ENCODE data around the gene TTC1.
"Not testable (repeated sequence)": the region's sequence is repeated elsewhere in the genome, so short reads cannot be mapped to it uniquely, and the experiment has no call there.

TTC1 gene

DNA sequence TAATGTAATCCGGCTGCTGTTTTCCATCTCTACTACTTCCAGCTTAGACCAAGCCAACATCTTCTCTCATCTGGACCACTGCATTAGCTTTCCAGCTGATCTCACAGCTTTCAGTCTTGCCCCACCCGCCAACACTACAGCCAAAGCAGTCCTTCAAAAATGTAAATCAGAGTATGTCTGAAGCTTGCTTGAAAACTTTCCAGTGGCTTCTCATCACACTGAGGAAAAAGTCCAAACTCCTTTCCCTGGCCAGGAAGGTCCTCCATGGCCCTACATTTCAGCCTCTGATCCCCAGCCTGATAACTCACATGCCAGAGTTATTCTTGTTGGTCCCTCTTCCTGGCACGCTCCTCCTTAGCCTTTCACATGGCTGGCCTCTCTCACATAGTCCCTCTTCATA lies 38.5 kb downstream of the TTC1 start:
- peaks cover 62% of the 10 kb centered on the region for H3K36me3 Mint-ChIP-seq
- no peak for ATAC-seq
- H3K4me1 Mint-ChIP-seq: no peaks in the 10 kb centered on the region
- no peaks in the 10 kb centered on the region for H3K27me3 Mint-ChIP-seq
- no peaks in the 10 kb centered on the region for H3K9me3 Mint-ChIP-seq
- H3K27ac Mint-ChIP-seq: no peak overlapping the region
- H3K4me3 Mint-ChIP-seq: no peak overlapping the region

DNA sequence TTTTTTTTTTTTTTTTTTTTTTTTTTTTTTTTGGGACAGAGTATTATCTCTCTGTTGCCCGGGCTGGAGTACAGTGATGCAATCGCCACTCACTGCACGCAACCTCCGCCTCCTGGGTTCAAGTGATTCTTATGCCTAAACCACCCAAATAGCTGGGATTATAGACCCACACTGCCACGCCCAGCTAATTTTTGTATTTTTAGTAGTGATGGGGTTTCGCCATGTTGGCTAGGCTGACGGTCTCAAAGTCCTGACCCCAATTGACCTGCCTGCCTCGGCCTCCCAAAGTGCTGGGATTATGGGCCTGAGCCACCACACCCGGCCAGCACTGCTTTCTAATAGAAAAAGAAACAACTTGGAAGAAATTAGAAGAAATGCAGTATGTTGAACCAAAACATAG lies 39.2 kb downstream of the TTC1 start:
- ATAC-seq: no peak
- Mint-ChIP-seq H3K36me3 (peaks cover 63% of the 10 kb centered on the region), H3K4me3 (no peak overlapping the region)

DNA sequence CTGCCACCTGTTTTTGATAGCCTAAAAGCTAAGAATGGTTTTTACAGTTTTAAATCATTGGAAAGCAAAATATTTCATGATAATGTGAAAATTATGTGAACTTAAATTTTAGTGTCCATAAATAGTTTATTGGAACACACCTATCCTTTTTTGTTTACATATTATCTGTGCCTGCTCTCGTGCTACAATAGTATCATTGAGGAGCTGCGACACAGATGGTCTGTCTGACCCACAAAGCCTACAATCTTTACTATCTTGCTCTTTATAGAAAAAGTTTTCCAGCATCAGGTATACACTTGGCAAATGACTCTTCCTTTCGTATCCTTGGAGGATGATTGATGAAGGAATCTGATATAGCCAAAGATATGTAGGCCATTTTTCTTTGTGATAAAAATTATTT lies 40.2 kb downstream of the TTC1 start:
- H3K36me3 Mint-ChIP-seq: peaks cover 71% of the 10 kb centered on the region

More for the DNA sequence above, 39.2 kb downstream of the TTC1 start:
- Mint-ChIP-seq H3K27ac (no peak overlapping the region), H3K4me1 (no peaks in the 10 kb centered on the region), H3K9me3 (no peaks in the 10 kb centered on the region), H3K27me3 (no peaks in the 10 kb centered on the region)

GRCh38 chr5:160054047-160054446 lies 45.1 kb downstream of the TTC1 start:
- no peaks in the 10 kb centered on the region for H3K4me1 Mint-ChIP-seq
- no peak for ATAC-seq
- no peak overlapping the region for H3K27ac Mint-ChIP-seq
- H3K4me3 Mint-ChIP-seq: no peak overlapping the region
- H3K36me3 Mint-ChIP-seq: peaks cover 86% of the 10 kb centered on the region
- H3K9me3 Mint-ChIP-seq: no peaks in the 10 kb centered on the region
- no peaks in the 10 kb centered on the region for H3K27me3 Mint-ChIP-seq

More for the DNA sequence above, 40.2 kb downstream of the TTC1 start:
- Mint-ChIP-seq H3K4me3 (no peak overlapping the region), H3K9me3 (no peaks in the 10 kb centered on the region), H3K4me1 (no peaks in the 10 kb centered on the region), H3K27ac (no peak overlapping the region), H3K27me3 (no peaks in the 10 kb centered on the region)
- ATAC-seq: no peak

DNA sequence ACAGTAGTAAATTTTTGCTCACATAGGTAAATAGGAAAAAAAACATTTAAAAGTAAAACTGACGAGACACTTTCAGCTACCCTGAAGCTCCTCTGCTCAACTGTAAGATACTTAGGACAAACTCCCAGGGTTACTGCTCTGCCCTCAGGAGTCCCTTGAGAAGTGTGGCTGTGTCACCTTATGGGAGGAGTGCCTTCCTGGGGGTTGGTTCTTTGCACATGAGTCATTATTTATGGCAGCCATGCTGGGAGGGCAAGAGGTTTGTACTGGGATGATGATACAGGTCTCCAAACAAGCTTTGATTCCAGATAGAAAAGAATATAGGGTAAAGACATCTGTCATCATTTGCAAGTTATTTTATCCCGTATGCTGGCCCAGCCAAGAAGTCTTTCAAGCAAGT lies 45.9 kb downstream of the TTC1 start:
- H3K36me3 Mint-ChIP-seq: peaks cover 86% of the 10 kb centered on the region
- no peaks in the 10 kb centered on the region for H3K9me3 Mint-ChIP-seq
- no peaks in the 10 kb centered on the region for H3K27me3 Mint-ChIP-seq
- no peak overlapping the region for H3K27ac Mint-ChIP-seq
- no peak for ATAC-seq
- no peaks in the 10 kb centered on the region for H3K4me1 Mint-ChIP-seq
- H3K4me3 Mint-ChIP-seq: no peak overlapping the region

GRCh38 chr5:160057256-160057655 lies 48.3 kb downstream of the TTC1 start:
- Mint-ChIP-seq H3K27me3 (no peaks in the 10 kb centered on the region), H3K36me3 (peaks cover 83% of the 10 kb centered on the region), H3K4me3 (no peak overlapping the region), H3K4me1 (no peaks in the 10 kb centered on the region), H3K27ac (no peak overlapping the region), H3K9me3 (no peaks in the 10 kb centered on the region)
- ATAC-seq: no peak

DNA sequence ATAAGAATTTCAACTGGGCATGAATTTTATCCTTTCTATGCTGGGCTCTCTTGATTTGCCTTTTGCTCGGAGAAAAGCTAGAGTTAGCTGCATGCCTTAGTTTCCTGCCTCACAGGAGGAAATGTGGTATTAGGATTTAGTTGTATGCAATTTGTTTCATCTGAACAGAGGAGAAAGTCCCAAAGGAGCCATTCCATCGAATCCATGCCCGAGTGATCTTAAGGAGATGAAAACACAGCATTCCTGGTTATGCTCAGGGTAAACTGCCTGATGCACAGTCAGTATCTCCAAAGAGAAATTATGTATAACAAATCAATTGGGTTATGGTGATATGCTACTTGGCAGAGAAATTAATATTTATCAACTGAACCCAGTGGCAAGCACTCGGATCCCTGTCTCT lies 51.1 kb downstream of the TTC1 start:
- H3K36me3 Mint-ChIP-seq: peaks cover 77% of the 10 kb centered on the region
- H3K27ac Mint-ChIP-seq: no peak overlapping the region
- H3K9me3 Mint-ChIP-seq: no peaks in the 10 kb centered on the region
- no peak overlapping the region for H3K4me3 Mint-ChIP-seq
- no peak for ATAC-seq
- H3K4me1 Mint-ChIP-seq: no peaks in the 10 kb centered on the region
- no peaks in the 10 kb centered on the region for H3K27me3 Mint-ChIP-seq

GRCh38 chr5:160061770-160062169 lies 52.8 kb downstream of the TTC1 start:
- Mint-ChIP-seq H3K27me3 (no peaks in the 10 kb centered on the region), H3K9me3 (no peaks in the 10 kb centered on the region), H3K4me3 (no peak overlapping the region), H3K4me1 (no peaks in the 10 kb centered on the region), H3K27ac (no peak overlapping the region), H3K36me3 (peaks cover 65% of the 10 kb centered on the region)
- no peak for ATAC-seq

DNA sequence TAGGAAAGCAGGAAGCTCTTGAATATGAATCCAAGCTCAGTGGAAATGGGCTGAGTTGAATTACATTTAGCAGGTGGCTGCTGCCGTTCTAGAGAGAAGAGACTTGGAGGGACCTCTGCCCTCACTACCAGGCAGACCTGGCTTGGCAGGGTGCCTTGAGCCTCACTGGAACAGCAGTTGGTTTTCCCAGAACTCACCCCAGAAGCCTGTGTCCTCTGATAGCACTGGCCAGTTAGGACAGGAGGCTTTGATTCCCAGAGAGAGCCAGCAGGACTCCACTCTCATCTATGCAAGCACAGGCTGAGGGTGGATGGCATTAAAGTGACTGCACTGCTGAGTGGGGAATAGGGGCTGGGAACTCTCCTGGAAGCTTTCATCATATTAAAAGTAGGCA lies 55.5 kb downstream of the TTC1 start:
- no peaks in the 10 kb centered on the region for H3K9me3 Mint-ChIP-seq
- no peak overlapping the region for H3K27ac Mint-ChIP-seq
- no peak for ATAC-seq
- no peak overlapping the region for H3K4me3 Mint-ChIP-seq
- H3K36me3 Mint-ChIP-seq: peaks cover 41% of the 10 kb centered on the region
- no peaks in the 10 kb centered on the region for H3K27me3 Mint-ChIP-seq
- H3K4me1 Mint-ChIP-seq: no peaks in the 10 kb centered on the region

DNA sequence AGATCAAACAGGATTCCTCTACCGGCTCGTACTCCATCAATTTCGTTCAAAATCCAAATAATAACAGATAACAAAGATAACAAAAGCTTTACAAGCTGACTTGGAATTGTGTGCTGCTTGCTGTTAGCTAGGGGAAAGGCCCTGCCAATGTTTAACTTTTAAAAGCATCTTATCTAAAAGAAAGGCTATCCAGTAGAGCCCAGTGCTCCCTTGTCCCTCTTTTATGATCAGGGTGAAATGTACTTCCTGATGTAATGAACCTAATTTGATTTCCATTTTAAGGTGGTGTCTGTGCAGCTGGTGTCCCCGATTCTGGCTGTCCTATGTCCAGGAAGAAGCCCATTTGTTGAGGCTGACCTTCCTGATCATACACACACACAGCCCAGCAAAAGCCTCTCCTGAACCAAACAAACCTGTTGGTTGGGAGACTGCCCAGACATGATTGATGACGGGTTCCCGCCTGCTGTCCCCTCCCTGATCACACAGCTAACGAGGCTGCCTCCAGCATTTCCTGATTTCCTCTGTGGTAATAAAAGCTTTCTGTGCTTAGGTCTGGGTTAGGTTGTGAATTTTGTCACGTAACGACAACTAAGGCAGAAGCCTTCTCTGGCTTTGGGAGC lies 56.2 kb downstream of the TTC1 start:
- Mint-ChIP-seq H3K27ac (no peak overlapping the region), H3K4me1 (no peaks in the 10 kb centered on the region), H3K4me3 (no peak overlapping the region), H3K27me3 (no peaks in the 10 kb centered on the region), H3K9me3 (no peaks in the 10 kb centered on the region), H3K36me3 (peaks cover 45% of the 10 kb centered on the region)
- ATAC-seq: no peak

DNA sequence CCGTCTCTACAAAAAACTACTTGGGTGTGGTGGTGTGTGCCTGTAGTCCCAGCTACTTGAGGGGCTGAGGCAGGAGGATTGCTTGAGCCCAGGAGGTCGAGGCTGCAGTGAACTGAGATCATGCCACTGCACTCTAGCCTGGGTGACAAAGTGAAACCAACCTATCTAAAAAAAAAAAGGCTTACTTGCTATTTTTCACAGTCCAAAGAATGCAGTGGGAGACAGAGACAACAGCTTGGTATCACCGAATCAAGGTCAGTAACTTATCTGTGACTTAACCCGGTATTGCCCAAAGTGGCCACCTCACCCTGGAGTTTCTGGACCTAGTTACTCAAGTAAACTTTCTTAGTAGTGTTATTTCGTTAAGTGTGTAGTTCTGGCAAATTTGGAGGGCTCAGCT lies 60.2 kb downstream of the TTC1 start:
- not testable (repeated sequence) for H3K4me1 Mint-ChIP-seq, H3K9me3 Mint-ChIP-seq, H3K4me3 Mint-ChIP-seq, H3K27me3 Mint-ChIP-seq, ATAC-seq, H3K27ac Mint-ChIP-seq
- H3K36me3 Mint-ChIP-seq: peaks cover 29% of the 10 kb centered on the region

GRCh38 chr5:160071516-160071915 lies 62.6 kb downstream of the TTC1 start:
- no peaks in the 10 kb centered on the region for H3K9me3 Mint-ChIP-seq
- H3K27ac Mint-ChIP-seq: no peak overlapping the region
- no peak overlapping the region for H3K4me3 Mint-ChIP-seq
- no peaks in the 10 kb centered on the region for H3K4me1 Mint-ChIP-seq
- H3K36me3 Mint-ChIP-seq: peaks cover 17% of the 10 kb centered on the region
- no peaks in the 10 kb centered on the region for H3K27me3 Mint-ChIP-seq
- ATAC-seq: no peak

GRCh38 chr5:160071916-160072315 lies 63.0 kb downstream of the TTC1 start:
- no peak overlapping the region for H3K4me3 Mint-ChIP-seq
- no peak for ATAC-seq
- no peaks in the 10 kb centered on the region for H3K27me3 Mint-ChIP-seq
- peaks cover 17% of the 10 kb centered on the region for H3K36me3 Mint-ChIP-seq
- H3K4me1 Mint-ChIP-seq: no peaks in the 10 kb centered on the region
- no peaks in the 10 kb centered on the region for H3K9me3 Mint-ChIP-seq
- no peak overlapping the region for H3K27ac Mint-ChIP-seq

DNA sequence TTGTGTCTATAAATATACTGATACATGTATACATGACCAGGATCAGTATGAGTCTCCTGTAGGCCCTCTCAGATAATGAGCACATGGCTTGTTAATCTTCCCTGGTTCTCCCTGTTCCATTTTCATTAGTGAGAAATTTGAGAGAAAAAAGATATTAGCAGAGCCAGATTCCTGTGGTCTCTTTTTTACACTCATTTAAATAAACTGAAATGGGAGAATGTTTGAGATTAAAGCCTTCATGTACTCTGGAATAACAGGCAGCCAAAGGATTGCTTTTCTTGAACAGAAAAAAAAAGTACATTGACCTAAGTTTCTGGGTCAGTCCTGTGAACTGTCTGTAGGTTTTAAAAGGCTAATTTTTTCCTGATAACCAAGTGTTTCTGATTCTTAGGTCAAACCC lies 66.1 kb downstream of the TTC1 start:
- H3K4me3 Mint-ChIP-seq: no peak overlapping the region
- no peak for ATAC-seq

DNA sequence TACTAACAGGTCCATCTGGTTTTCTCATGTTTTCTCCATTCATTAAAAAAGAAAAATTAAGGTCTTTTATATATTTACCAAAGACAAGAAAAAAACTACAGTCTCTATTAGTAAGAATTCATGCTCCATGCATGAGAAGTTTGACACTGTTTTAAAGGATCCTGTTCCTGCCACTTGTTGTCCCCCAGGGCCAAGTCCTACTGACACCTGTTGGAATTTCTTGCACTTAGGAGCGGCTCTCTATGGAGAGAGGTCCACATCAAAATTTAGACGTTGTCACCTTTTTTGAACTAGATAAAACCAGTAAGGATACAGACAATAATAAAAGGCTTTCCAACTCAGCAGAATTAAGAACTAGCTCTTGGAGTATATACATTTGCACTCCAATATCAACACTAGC lies 68.1 kb downstream of the TTC1 start:
- peaks cover 20% of the 10 kb centered on the region for H3K36me3 Mint-ChIP-seq
- no peak for ATAC-seq
- no peaks in the 10 kb centered on the region for H3K27me3 Mint-ChIP-seq
- no peaks in the 10 kb centered on the region for H3K4me1 Mint-ChIP-seq
- no peak overlapping the region for H3K4me3 Mint-ChIP-seq
- no peaks in the 10 kb centered on the region for H3K9me3 Mint-ChIP-seq
- no peak overlapping the region for H3K27ac Mint-ChIP-seq

More for the DNA sequence above, 66.1 kb downstream of the TTC1 start:
- H3K36me3 Mint-ChIP-seq: peaks cover 26% of the 10 kb centered on the region
- H3K9me3 Mint-ChIP-seq: no peaks in the 10 kb centered on the region
- H3K27me3 Mint-ChIP-seq: no peaks in the 10 kb centered on the region
- no peak overlapping the region for H3K27ac Mint-ChIP-seq
- no peaks in the 10 kb centered on the region for H3K4me1 Mint-ChIP-seq

DNA sequence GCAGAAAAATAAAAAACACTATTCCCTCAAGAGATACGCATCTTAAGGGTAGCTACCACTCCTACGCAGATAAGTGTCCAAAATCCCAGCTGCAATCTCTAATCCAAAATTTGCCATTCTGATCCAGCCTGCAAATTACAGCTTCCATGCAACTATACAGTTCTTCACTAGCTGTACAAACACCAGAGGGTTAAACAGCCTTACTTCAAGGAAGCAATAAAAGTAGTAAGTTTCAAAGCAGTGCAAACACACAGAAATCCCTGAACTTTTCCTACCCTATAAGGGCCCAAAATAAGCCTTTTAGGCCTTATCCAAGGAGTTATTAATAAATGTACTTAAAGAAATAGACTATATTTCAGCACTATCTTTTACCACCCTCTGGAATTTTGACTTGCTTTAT lies 70.8 kb downstream of the TTC1 start:
- H3K4me1 Mint-ChIP-seq: no peaks in the 10 kb centered on the region
- H3K9me3 Mint-ChIP-seq: no peaks in the 10 kb centered on the region
- H3K4me3 Mint-ChIP-seq: no peak overlapping the region
- ATAC-seq: no peak
- peaks cover 16% of the 10 kb centered on the region for H3K36me3 Mint-ChIP-seq
- H3K27me3 Mint-ChIP-seq: no peaks in the 10 kb centered on the region
- H3K27ac Mint-ChIP-seq: no peak overlapping the region

GRCh38 chr5:160081495-160081894 lies 72.6 kb downstream of the TTC1 start:
- no peak for ATAC-seq
- H3K4me3 Mint-ChIP-seq: no peak overlapping the region
- H3K36me3 Mint-ChIP-seq: peaks cover 16% of the 10 kb centered on the region
- no peaks in the 10 kb centered on the region for H3K4me1 Mint-ChIP-seq
- no peak overlapping the region for H3K27ac Mint-ChIP-seq
- no peaks in the 10 kb centered on the region for H3K9me3 Mint-ChIP-seq
- no peaks in the 10 kb centered on the region for H3K27me3 Mint-ChIP-seq
